NT2/D1 (cell line): ENCODE results near the gene TMEM150C.

Experiments used
- SUZ12 ChIP-seq: IDR thresholded peaks from 2 replicates; pipeline ENCODE4 v1.6.1; 2011; ENCODE audit not compliant: insufficient read length, insufficient read depth; ENCODE audit errors: extremely low read depth
- YY1 ChIP-seq: IDR thresholded peaks from 2 replicates; pipeline ENCODE4 v1.6.1; 2011; ENCODE audit not compliant: insufficient read length, insufficient read depth
- ZNF274 ChIP-seq: IDR thresholded peaks from 2 replicates; pipeline ENCODE4 v1.6.1; 2011; ENCODE audit warnings: mild to moderate bottlenecking, low read depth, low read length

GRCh38 chr4:82436780-82437179, 125.0 kb downstream of the TMEM150C start:
- TF ChIP-seq YY1, result no peak
- no peak for TF ChIP-seq SUZ12
- no peak for TF ChIP-seq ZNF274
